Measurements from ENCODE around the gene L3MBTL3. TPM values are rescaled to one million over a fixed set of nuclear protein-coding genes. Genes with fewer than 3 reads are reported as not detected.

Gene L3MBTL3
- total RNA-seq, 1 donor from 2014 or later: 20.8 TPM

DNA sequence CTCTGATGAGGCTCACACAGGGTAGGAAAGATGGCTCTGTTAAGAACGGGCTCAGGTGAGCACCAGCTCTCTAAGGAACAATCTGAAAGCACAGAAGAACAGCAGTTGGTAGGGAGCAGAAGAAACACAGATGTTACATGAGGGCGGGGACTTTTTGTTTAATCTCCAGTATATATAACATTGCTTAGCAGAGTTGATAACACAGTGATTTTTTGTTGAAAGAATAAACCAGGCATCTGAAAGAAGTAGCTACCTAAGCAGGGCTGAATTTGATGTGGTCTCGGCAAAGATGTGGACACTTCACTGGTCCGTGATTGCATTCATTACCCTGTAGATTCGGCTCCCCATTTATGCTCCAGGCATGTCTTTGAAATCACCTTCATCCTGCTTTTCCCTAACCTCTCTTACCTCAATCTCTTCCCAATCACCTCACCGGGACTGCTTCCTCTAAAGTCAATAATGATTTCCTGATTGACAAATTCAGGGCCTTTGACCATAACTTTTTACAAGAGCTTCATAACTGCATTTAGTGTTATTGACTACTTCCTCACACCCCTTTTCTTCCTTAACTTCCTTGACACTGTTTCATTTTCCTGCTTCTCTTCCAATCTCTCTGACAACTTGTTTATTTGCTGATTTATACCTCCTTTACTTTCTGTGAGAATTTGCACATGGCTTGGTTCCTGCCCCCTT is 170.0 kb downstream of the L3MBTL3 start:
- H3K27me3 Mint-ChIP-seq (ENCODE audit: unreplicated experiment): no peaks in the 10 kb centered on the region
- no peaks in the 10 kb centered on the region for H3K4me1 Mint-ChIP-seq (ENCODE audit: unreplicated experiment)
- DNase-seq (ENCODE audit: extremely low spot score, unreplicated experiment): no peak
- TF ChIP-seq, protein P1, sequence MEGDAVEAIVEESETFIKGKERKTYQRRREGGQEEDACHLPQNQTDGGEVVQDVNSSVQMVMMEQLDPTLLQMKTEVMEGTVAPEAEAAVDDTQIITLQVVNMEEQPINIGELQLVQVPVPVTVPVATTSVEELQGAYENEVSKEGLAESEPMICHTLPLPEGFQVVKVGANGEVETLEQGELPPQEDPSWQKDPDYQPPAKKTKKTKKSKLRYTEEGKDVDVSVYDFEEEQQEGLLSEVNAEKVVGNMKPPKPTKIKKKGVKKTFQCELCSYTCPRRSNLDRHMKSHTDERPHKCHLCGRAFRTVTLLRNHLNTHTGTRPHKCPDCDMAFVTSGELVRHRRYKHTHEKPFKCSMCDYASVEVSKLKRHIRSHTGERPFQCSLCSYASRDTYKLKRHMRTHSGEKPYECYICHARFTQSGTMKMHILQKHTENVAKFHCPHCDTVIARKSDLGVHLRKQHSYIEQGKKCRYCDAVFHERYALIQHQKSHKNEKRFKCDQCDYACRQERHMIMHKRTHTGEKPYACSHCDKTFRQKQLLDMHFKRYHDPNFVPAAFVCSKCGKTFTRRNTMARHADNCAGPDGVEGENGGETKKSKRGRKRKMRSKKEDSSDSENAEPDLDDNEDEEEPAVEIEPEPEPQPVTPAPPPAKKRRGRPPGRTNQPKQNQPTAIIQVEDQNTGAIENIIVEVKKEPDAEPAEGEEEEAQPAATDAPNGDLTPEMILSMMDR (IDR thresholded peaks at IDR 0.05): no peak
- no peak overlapping the region for H3K4me3 Mint-ChIP-seq (ENCODE audit: unreplicated experiment)
- H3K27ac Mint-ChIP-seq (ENCODE audit: unreplicated experiment): no peak overlapping the region
- H3K9me3 Mint-ChIP-seq (ENCODE audit: unreplicated experiment): no peaks in the 10 kb centered on the region
- no peaks in the 10 kb centered on the region for H3K36me3 Mint-ChIP-seq (ENCODE audit: unreplicated experiment)

DNA sequence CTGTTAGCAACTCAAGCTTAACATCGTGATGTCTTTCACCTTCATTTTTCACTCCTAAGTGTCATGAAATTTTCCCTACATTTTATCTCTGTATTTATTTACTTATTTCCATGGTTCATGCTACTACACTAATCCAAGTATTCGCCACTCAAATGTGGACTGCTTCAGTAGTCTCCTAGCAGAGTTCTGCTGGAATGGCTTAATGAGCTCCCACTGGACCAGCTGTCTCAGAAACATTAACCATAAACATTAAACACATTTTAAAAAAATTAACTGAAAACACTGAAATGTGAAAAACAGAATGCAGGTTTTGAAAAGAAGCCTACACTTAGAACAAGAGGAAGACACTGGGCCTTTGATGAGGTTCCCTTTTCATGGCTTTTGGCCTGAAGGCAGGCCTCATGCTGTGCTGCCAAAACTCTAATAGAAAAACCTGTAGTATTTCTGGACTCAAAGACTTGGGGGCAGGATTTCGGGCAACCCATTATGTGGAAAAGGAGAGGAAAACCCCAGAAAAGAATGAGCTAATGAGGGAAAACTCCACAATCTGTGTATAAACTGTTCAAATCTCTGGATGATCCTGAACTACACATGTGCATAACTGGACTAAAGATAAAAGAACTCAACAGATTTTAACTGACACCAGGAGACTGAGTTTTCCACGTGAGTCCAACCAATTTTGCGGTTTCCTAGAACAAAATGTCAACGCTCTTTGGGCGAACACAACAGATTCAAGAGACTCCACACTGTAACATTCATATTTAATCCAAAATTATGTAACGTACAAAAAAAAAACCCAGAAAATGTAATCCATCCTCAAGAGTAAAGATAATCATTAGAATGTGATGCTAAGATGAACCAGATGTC is 171.4 kb downstream of the L3MBTL3 start:
- Mint-ChIP-seq H3K4me3 (ENCODE audit: unreplicated experiment) (no peak overlapping the region), H3K27me3 (ENCODE audit: unreplicated experiment) (no peaks in the 10 kb centered on the region), H3K27ac (ENCODE audit: unreplicated experiment) (no peak overlapping the region), H3K9me3 (ENCODE audit: unreplicated experiment) (no peaks in the 10 kb centered on the region), H3K36me3 (ENCODE audit: unreplicated experiment) (no peaks in the 10 kb centered on the region), H3K4me1 (ENCODE audit: unreplicated experiment) (no peaks in the 10 kb centered on the region)
- TF ChIP-seq, protein P1 (IDR thresholded peaks at IDR 0.05): no peak
- no peak for DNase-seq (ENCODE audit: extremely low spot score, unreplicated experiment)

Other genes starting within 250 kb of the L3MBTL3 start
- not detected in 2 replicates for gene TMEM244, start 157.3 kb upstream of the L3MBTL3 start, total RNA-seq
- gene SAMD3, start 204.4 kb downstream of the L3MBTL3 start, total RNA-seq: 0.42 and 0.64 TPM in 2 replicates